Stimulated activated CD8-positive, alpha-beta memory T cell treated with anti-CD3 and anti-CD28 coated beads, Interleukin-15, amount 100 ng/mL, for 1 hour (primary cell): ENCODE results near the gene ANKRD13B.

Experiments
- DNase-seq: peaks from one replicate; pipeline ENCODE4 v3.0.0-alpha.2; 2020; ENCODE audit warnings: low read depth

The ANKRD13B gene

DNA sequence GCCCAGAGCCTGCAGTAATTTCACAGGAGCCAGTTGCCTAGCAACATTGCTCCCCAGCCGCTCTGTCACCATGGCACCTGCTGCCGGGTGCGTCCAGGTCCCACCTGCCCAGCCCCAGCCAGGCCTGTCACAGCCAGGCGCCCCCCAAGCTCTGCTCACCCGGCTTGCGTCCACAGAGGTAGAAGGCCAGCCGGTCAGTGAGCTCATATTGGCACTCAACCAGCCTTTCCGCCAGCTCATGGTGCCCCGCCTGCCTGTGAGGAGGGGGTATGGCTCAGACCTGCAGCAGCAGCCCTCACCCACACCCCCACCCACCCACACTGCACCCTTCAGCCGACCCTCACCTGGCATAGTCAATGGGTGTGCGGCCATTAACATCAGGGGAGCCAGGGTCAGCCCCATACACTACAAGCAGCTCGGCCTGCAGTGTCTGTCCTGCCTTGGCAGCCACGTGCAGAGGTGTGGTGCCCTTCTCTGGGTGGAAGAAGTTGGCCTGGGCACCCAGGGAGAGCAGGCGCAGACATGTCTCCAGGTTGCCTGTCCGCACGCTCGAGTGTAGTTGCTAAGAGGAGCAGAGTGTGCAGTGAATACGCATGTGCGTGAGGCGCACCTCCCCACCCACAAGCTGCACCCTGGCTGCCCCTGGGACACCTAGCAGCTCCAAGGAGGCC is 11.2 kb upstream of the ANKRD13B start:
- no peak for DNase-seq

DNA sequence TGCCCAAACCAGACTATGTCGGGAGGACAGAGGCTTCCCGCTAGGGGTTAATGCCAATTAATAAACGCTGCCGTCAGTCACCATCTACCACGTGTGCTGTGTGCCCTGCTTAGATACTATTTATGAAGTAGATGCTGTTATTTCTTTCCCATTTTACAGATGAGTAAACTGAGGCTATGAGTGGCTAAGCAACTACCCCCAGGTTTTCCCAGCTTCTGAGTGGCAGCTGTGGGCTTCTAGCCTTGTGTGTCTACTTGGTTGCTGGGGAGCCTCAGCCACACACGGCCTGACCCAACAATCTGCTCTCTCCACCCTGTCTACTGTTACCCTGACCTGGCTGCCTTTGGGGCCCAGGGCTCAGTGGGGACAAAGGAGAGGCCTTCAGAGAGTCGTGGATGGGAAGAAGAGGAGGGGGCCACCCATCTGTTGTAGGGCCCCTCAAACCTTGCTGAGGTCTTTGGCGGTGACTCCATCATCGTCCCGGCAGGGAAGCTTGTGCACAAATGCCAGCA is 10.6 kb upstream of the ANKRD13B start:
- no peak for DNase-seq

DNA sequence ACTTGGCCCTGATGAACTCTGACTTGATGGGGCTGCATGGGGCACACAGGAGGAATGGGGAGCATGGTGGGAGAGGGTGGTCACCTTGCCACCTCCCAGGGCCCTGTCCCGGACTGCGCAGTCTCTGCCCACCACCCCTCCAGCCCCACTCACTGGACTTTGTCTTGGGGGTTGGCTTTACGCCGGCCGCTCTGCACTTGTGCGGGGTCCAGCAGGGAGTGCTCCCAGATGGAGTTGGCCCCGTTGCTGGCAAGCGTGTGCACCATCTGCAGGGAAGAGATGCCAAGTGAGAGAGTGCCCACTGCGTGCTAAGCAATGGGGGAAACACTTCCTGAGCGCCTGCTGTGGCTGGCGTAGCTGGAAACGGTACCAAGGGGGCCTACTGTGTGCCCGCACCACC is 10.2 kb upstream of the ANKRD13B start:
- no peak for DNase-seq

DNA sequence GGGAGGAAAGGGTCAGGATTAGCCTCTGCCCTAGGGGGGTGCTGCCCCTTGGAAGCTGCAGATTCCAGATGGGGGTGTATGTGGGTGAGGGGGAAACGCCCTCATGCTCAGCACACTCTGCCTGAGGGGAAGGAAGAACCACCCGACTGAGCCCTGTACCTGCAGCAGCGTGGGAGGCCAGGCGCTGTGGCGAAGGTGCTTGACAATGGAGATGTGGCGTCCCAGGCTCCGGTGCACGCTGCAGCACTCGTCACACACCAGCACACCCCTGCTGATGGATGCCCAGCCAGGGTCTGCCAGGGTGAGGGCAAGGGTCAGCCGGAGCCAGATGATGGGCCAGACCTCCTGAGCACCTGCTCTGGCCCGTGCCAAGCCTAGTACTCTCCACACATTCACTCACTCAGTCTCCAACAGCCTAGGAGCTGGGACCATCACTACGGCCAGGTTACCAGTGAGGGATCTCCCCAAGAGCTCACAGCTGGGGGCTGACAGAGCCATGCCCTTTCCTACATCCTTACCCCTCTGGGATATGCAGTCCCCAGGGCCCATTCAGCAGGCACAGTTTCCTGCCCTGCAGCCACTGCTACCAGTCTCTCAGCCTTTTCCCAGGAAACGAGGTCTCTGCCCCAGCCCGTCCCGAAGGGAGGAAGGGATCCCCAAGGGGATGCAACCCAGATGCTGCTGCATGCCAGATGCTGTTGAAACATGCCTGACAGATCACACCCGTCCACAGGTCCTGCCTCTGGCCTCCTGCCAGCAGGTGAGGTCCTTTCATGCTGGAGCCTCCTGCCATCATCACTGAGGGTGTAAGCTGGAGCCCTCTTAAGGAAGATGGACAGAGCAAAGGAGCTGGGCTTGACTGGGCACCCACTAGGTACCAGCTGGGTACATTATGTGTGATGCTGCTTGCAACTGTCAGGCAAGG is 9.3 kb upstream of the ANKRD13B start:
- no peak for DNase-seq

DNA sequence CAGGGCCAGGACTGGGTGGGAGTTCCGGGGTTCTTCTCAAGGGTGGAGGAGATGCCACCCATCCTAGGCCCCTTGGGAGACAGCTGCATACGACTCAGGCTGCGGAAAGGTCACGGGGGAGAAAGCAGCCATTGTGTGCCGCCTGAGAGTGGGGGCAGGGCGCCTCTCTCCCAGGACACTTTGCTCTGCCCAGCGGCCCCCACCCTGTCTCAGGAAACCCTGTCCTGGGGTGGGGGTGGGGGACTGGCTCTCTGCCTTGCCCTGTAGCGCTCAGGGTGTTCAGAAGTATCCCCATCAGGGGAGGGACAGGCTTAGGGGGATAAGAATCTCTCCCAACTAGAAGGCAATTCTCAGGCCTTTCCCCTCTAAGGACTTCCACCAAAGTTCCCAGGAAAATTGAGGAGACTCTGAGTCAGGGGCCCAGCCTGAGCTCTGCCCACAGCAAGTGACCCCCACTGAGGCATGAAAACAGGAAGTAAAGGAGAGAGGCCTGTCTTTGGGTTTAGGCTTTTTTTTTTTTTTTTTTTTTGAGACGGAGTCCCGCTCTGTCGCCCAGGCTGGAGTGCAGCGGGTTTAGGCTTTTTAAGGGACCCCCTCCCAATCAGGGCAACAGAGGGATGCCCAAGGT is 8.4 kb upstream of the ANKRD13B start:
- no peak for DNase-seq

DNA sequence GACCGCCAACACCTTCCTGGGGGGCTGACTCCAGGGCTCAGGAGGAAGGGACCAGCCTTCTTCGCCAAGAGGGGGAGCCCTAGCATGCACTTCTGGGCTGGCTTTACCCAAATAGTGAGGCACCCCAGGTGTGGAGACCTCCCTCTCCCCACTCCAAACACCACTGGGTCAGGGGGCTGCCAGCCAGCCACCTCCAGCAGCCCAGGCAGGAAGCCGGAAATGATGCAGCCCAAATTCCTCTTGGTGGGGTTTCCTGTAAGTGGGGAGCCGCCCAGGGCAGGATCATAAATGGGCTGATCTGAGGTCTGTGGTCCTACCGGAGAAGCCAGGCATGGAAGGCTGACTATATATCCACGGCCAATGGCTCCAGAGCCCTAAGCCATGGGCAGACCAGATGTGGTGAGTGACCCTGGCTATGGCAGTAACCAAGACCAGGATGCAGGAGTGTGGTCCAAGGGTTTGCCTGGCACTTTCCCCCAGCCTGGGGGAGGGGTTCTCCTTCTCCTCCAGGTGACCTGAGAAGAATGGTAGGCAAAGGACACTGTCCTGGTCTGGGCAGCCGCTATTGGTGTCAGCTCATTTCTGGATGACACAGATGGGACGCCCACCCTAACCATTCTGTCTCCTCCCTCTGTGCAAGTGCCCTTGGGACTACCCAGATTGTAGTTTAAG is 7.7 kb upstream of the ANKRD13B start:
- DNase-seq = no peak

DNA sequence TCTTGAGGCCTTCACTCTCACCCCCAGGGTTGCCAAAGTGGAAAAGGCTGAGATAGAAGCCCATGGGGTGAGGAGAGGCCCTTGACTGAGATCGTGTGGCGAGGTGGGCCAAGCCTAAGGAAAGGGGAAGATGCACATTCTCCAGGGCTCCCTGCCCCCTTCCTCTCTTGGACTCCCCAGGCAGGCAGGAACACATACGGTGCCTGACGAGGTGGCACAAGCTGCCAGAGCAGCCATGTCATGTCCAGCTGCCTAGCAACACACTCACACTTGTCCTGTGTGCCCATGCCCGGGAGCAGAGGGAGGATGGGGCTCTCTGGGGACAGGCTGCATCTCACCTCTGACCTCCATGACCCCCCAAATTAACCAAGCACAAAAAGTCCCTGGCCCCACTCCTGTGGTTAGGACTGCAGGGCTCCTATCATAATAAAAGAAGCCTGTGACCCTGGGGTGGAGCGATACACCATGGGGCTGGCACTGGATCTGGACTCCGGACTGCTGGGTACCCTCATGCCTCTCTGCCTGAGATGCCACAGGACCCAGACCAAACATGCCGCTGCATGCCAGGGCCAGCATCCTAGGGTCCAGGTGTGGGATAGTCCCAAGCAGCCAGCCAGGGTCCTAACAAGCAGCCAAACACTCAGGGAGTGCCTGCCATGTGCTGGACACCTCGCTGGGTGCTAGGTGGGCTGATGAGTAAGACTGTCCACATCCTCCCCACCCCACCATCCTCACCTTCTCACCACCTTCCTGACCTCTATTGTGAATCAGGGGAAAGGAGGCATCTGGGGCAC is 6.1 kb upstream of the ANKRD13B start:
- DNase-seq = no peak

DNA sequence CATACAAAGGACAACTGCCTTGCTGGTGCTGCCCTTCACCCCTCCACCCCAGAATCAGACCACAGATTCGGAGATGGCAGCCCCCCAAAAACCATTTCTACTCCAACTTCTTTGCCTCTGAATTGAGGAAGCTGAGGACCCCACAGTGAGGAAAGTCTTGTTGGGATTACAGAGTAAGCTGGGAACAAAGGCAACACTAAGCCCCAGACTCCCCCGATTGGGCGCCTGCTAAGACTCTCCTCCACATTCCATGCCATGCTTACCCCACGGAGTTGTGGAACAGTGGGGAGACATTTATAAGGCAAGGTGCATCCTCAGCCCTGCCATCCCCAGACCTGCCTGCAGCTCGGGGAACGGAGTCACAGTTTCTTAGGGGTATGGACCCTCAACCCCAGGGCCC is 5.3 kb upstream of the ANKRD13B start:
- DNase-seq = no peak

DNA sequence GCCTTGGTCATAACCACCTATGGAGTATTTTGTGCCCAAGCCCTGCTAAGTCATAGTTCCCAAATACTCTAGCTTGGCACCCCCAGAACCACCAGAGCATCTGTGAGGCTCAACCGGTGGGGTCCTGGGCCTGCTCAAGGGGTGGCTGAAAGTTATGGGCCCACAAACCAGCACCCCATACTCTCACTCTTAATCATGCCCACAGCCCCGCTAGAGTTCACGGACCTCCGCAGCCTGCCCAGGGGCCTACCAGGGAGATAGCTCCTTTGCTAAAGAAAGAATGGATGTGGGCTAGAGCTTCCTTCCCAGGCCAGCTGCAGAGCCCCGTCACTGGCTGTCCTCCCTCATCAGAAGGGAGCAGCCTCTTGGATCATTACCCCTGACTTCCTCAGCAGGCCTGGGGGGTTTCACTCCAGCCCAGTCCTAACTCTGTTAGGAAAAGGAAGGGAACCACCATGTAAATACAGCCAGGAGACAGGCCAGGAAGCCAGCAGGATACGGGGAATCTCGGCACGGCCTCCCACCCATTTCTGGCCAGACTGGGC is 4.8 kb upstream of the ANKRD13B start:
- no peak for DNase-seq

DNA sequence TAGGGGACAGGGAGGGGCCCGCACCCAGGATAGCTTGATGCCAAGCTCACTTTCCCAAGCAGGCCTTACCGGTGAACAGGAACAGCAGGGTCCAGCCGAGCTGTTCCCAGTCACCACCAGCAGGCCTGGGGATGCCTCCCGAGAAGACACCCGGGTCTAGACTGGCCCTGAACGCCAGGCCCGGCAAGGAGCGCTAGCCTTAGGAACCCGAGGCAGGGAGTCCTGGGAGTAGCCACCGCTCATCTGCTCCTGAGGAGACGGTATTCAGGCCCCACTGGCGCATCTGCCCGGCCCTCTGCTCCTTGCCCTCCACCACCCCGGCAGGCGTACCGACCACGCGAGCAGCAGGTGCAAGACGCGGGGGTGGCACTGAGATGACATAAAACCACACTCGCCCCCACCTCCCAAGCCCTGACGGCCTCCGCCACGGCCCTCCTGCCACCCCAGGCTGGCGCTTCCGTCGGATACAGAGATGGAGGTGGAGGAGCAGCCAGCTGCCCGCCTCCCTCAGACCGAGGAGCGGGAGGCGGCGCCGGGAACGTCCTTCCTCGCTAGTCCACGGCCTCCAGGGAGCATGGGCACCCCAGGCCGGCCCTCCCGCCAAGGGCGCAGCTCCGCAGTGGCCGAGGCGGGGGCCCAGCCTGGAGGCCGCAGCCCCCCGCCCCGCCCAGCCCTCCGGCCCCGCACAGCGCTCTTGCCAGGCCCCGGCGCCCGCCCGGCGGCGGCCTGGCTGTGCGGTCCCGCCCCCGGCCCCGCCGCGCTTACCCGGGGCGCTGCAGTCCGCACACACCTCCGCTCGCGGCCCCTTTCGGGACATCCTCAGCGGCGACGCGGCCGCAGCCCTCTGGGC is 4.1 kb upstream of the ANKRD13B start:
- no peak for DNase-seq

DNA sequence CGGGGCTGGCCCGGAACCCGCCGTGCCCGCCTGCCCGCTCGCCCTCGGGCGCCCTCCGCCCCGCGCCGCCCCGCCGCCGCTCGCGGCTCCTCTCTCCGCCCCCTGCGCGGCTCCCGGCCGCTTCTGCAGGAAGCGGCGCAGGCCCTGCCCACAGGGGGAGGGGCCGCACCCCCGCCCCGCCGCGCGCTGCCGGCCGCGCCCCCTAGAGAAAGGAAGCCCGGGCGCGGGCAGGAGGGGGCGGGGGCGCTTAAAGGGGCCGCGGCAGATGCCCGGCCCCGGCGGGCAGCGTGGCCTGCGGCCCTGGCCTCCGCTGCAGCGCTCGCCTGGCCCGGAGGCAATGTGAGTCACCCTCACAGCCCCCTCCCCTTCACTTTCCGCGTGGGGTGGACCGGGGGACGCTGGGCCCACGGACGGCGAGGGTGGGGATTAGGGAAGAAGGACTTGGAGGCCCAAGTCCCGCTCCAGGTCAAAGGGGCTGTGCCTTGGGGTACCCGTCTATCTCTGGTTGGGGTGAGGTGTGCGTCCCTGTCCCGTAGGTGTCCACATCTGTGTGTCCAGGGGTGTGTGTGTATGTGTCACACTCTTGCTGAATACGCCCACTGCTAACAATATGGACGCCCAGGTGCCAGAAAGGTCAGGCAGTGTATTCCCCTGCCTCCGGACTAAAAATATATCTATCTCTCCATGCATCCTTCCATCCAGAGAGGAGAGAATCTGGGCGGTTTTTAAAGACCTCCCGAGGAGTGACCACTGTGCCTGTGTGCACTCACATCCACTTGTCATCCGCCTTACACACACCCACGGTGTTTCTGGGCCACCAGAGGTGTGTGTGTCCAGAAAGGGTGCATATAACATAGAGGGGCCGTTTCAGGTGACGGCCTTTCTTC is 3.2 kb upstream of the ANKRD13B start, which contains the start of gene GIT1:
Gene GIT1, minus strand, starts transcription at position 125 of the 887 bp plus-strand sequence. CDS start 270 bp downstream, outside the sequence.
- DNase-seq = peak; percentile 58

DNA sequence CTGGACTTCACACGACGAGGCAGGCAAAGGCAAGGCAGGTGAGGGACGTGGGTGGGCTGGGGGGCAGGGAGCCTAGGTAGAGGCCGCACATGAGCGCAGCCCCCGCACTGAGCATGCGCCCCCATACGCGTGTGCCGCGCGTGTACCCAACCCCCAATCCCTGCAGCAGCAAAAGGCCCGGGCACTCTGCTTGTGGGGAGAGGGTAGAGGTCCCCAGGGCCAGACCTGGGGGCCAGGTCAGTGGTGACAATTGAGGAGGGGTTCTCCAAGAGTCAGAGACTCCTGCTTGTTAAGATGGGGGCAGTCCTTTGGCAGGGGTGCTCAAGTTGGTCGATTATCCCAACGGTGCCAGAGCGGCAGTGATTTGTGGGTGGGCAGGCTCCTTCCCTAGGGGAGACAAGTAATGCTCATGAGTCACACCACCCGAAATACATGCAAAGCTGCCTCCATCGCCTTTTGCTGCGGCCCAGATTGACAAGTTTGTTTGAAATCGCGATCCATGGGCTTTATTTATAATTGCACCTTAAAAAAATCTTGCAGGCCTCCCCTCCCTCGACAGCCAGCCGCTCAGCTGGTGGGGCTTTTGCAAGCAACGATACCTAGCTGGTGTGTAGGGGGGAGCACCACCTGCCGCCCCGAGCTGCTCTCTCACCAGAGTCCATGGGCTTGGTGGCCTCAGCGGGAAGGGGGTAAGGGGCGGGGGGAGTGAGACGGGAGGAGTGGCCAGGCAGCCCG is 2.4 kb upstream of the ANKRD13B start:
- no peak for DNase-seq

DNA sequence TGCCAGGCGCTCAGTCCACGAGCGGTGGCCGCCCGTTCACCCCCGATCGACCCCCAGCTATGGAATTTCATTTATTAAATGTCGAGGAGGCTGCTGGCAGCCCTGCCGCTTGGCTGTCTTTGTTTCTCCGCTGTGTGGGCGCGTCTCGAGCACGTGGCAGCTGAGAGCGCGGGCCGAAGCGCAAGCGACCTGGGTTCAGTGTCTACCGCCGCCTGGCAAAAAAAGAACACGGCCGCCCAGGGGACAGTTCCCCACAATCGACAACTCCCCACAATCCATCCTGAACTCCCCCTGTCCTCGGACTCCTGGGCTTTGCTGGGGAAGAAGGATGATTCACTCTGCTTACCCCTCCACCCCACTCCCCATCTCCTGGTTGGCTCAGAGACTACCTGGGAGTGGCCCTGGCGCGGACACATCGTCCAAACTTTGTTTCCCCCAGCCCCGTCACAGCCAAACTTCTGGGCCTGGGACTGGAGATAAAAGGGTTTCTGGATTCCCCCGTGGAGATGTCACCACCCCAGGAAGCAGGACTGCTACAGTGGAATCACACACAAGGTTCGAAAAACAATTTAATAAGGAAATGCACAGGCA is 1.7 kb upstream of the ANKRD13B start:
- DNase-seq = no peak

DNA sequence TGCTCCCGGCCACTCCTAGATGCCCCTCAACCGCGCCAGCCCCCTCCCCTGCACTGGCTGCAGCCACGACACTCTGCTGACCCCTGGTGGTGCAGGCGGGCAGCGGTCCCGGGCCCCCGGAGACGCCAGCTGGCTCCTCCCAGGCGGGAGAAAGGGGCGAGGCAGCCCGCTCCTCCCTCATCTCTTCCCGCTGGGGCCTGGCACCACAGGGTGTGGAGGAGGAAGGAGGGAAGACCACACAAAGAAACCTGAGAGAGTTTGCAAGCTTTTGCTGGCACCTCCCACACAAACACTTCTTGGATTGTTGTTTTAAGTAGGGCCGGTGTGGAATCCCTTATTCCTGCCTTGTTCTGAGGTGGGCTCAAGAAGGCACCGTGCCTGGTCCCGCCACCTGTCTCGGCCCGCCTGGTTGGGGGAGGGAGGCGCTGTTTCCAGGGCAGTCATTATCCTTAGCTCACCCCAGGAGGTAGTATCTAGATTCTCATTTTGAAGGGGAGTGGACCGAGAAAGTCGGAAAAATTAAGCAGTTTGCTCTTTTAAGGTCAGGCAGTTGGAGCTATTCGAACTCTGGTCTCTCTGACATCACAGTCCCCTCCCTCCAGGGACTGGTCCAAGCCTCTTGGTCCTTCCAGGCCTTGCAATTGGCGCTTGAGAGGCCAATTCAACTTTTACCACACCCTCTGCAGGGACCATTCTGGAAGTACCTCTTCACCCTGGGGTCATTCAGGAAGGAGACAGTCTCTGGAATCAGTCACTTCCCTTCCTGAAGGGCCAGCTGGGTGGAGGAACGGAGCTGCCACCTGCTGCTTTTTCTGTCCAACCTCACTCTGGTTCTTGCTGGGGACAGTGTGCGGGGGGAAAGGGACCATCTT is 959 bp upstream of the ANKRD13B start:
- peak; percentile 53 for DNase-seq

DNA sequence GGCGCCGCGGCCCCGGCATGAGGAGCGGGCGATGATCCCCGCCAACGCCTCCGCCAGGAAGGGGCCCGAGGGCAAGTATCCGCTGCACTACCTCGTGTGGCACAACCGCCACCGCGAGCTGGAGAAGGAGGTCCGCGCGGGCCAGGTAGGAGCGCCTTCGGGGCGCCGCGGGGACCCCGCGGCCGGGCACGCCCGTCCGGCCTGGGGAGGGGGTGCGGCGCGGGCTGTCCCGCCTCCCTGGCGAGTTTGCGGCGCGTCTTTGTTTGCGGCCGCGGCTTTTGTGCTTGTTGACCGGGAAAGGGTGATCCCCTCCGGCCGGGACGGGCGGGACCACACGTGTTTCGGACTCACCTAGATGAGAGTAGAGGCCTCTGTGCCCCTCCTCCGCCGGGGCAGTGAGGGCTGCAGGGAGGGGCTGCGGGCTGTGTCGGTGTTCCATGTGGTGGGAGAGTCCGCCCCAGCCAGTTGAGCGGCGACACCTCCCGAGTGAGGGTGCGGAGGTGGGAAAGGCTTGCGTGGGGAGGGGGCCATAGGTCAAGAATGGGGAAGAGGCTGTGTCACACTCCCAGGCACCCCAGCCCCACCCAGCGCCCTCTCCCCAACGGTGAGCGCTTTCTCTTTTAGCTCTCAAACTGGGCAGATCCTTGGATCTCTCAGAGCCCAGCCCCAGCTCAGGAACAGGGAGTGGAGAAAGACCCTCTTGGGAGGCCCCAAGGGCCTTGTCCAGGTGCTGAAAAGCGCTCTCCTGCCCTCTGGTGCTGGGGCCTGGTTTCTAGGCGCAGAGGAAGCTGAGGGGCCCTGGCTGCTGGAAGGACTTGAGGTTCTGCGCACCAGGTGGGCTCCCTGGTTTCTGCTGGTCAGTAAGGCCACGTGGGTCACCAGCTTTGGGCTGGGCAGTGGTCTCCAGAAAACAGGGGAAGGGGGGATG is 923 bp downstream of the ANKRD13B start:
- no peak for DNase-seq
